GM12878 (cell line): ENCODE results near the gene CCER1.

Source experiments
- ATF7 ChIP-seq: fragments of 450-650 bp; IDR thresholded peaks from 2 replicates; pipeline ENCODE4 v1.6.1; 2016; ENCODE audit warnings: low read depth, mild to moderate bottlenecking
- BHLHE40 ChIP-seq, 2 experiments: fragments of 450-650 bp in 1 of 2; IDR thresholded peaks; 2 replicates each; pipeline ENCODE4 v1.6.1; 2011 to 2017; ENCODE audit warnings: low read depth in 2 of 2, borderline replicate concordance in 1 of 2, improper control_type of control experiment in 1 of 2, low read length in 1 of 2, mild to moderate bottlenecking in 1 of 2
- CBX3 ChIP-seq: fragments of 200-600 bp; sonication (generic); IDR thresholded peaks from 2 replicates; pipeline ENCODE4 v1.6.1; 2016; ENCODE audit warnings: low read depth, borderline replicate concordance
- GABPA ChIP-seq: IDR thresholded peaks from 2 replicates; pipeline ENCODE4 v1.6.1; 2014; ENCODE audit warnings: antibody characterized with exemption, low read depth, mild to moderate bottlenecking, inconsistent platforms
- HDAC2 ChIP-seq: fragments of 200-600 bp; sonication (generic); IDR thresholded peaks from 2 replicates; pipeline ENCODE4 v1.6.1; 2017
- MEF2A ChIP-seq: IDR thresholded peaks from 2 replicates; pipeline ENCODE4 v1.6.1; 2011; ENCODE audit warnings: low read depth, mild to moderate bottlenecking, low read length, moderate library complexity; ENCODE audit not compliant: insufficient read depth
- NFIC ChIP-seq: IDR thresholded peaks from 2 replicates; pipeline ENCODE4 v1.6.1; 2012; ENCODE audit warnings: low read depth, mild to moderate bottlenecking, inconsistent platforms, low read length, moderate library complexity
- PKNOX1 ChIP-seq: fragments of 450-650 bp; IDR thresholded peaks from 2 replicates; pipeline ENCODE4 v1.6.1; 2016; ENCODE audit warnings: mild to moderate bottlenecking
- PML ChIP-seq: IDR thresholded peaks from 2 replicates; pipeline ENCODE4 v1.6.1; 2012; ENCODE audit warnings: low read length, inconsistent platforms
- POLR2A ChIP-seq: IDR thresholded peaks from 2 replicates; pipeline ENCODE4 v1.6.1; 2011; ENCODE audit warnings: low read depth, mild to moderate bottlenecking, low read length
- POLR2AphosphoS5 ChIP-seq: IDR thresholded peaks from 2 replicates; pipeline ENCODE4 v1.6.1; 2011; ENCODE audit warnings: mild to moderate bottlenecking, low read length, inconsistent platforms
- RAD21 ChIP-seq: IDR thresholded peaks from 2 replicates; pipeline ENCODE4 v1.6.1; 2011; ENCODE audit warnings: mild to moderate bottlenecking, low read depth, low read length, moderate library complexity; ENCODE audit not compliant: insufficient read depth
- SREBF2 ChIP-seq: IDR thresholded peaks from 2 replicates; pipeline ENCODE4 v1.6.1; 2012; ENCODE audit warnings: mild to moderate bottlenecking, low read length
- TF ChIP-seq, protein P1 (sequence below): fragments of 450-650 bp; IDR thresholded peaks from 2 replicates; pipeline ENCODE4 v1.6.1; 2016; ENCODE audit warnings: mild to moderate bottlenecking, moderate library complexity, borderline replicate concordance

DNA sequence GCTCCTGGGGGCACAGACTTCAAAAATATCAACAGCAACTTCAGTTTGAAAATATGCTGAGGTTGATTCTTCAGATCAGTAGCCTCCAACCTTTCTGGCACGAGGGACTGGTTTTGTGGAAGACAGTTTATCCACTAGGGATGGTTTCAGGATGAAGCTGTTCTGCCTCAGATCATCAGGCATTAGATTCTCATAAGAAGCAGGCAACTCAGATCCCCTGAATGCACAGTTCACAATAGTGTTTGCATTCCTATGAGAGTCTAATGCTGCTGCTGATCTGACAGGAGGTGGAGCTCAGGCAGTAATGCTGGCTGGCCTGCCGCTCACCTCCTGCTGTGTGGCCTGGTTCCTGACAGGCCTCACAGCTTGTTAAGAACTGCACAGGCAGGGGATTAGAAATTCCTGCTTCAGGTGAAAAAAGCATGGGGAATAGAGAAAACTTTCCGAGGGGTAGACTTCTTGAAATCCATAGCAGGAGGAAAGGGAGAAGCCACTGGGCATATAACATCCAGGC lies 37.0 kb upstream of the CCER1 start:
- TF ChIP-seq HDAC2 (no peak), PKNOX1 (no peak), POLR2A (no peak), POLR2AphosphoS5 (no peak), MEF2A (no peak), RAD21 (no peak), PML (no peak), GABPA (no peak), CBX3 (no peak), NFIC (no peak), ATF7 (no peak), BHLHE40 (IDR thresholded peaks at IDR 0.05; ENCODE audit: borderline replicate concordance in 1 of 2, low read depth in 2 of 2, low read length in 1 of 2) (no peak), SREBF2 (no peak)
- TF ChIP-seq, protein P1, sequence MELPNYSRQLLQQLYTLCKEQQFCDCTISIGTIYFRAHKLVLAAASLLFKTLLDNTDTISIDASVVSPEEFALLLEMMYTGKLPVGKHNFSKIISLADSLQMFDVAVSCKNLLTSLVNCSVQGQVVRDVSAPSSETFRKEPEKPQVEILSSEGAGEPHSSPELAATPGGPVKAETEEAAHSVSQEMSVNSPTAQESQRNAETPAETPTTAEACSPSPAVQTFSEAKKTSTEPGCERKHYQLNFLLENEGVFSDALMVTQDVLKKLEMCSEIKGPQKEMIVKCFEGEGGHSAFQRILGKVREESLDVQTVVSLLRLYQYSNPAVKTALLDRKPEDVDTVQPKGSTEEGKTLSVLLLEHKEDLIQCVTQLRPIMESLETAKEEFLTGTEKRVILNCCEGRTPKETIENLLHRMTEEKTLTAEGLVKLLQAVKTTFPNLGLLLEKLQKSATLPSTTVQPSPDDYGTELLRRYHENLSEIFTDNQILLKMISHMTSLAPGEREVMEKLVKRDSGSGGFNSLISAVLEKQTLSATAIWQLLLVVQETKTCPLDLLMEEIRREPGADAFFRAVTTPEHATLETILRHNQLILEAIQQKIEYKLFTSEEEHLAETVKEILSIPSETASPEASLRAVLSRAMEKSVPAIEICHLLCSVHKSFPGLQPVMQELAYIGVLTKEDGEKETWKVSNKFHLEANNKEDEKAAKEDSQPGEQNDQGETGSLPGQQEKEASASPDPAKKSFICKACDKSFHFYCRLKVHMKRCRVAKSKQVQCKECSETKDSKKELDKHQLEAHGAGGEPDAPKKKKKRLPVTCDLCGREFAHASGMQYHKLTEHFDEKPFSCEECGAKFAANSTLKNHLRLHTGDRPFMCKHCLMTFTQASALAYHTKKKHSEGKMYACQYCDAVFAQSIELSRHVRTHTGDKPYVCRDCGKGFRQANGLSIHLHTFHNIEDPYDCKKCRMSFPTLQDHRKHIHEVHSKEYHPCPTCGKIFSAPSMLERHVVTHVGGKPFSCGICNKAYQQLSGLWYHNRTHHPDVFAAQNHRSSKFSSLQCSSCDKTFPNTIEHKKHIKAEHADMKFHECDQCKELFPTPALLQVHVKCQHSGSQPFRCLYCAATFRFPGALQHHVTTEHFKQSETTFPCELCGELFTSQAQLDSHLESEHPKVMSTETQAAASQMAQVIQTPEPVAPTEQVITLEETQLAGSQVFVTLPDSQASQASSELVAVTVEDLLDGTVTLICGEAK: no peak
